ENCODE data around the gene BTAF1.

BTAF1 gene

GRCh38 chr10:91907033-91907594 lies 16.5 kb upstream of the BTAF1 start:
- H3K4me2 ChIP-seq (ENCODE audit: low read length), result peak overlapping the region; percentile 12; the same call in 1 of the 2 replicates
- H3K79me2 ChIP-seq (ENCODE audit: insufficient read depth, low read length), result no peaks in the 10 kb centered on the region
- no peak overlapping the region for H3K4me3 ChIP-seq (ENCODE audit: low read depth, low read length, poor library complexity, severe bottlenecking)
- H3K36me3 ChIP-seq (ENCODE audit: insufficient read depth, low read length), result no peaks in the 10 kb centered on the region
- H3F3A ChIP-seq (ENCODE audit: insufficient read depth, low read length), result no peaks in the 10 kb centered on the region
- no peaks in the 10 kb centered on the region for H3K9me2 ChIP-seq (ENCODE audit: low read depth, low read length)
- no peaks in the 10 kb centered on the region for H3K27me3 ChIP-seq (ENCODE audit: insufficient read depth, low read length)
- H3K9ac ChIP-seq (ENCODE audit: low read length), result no peak overlapping the region
- no peak for TF ChIP-seq CTCF (IDR thresholded peaks at IDR 0.05; ENCODE audit: low read length)
- no peak for TF ChIP-seq EZH2 (IDR thresholded peaks at IDR 0.05; ENCODE audit: borderline replicate concordance, low read length)
- no peak overlapping the region for H2AFZ ChIP-seq (ENCODE audit: low read length)
- no peaks in the 10 kb centered on the region for H3K9me3 ChIP-seq (ENCODE audit: low read length)
- H3K27ac ChIP-seq (ENCODE audit: low read depth, low read length, poor library complexity, severe bottlenecking), result no peak overlapping the region
- H4K20me1 ChIP-seq (ENCODE audit: insufficient read depth, low read length), result no peaks in the 10 kb centered on the region
- peaks cover 18% of the 10 kb centered on the region for H3K4me1 ChIP-seq (ENCODE audit: insufficient read depth, low read length, severe bottlenecking)

GRCh38 chr10:91907914-91908336 lies 15.6 kb upstream of the BTAF1 start:
- no peaks in the 10 kb centered on the region for H4K20me1 ChIP-seq (ENCODE audit: insufficient read depth, low read length)
- H3K4me2 ChIP-seq (ENCODE audit: low read length), result peak overlapping the region; percentile 93
- H3K9me2 ChIP-seq (ENCODE audit: low read depth, low read length), result no peaks in the 10 kb centered on the region
- no peaks in the 10 kb centered on the region for H3K79me2 ChIP-seq (ENCODE audit: insufficient read depth, low read length)
- no peak overlapping the region for H2AFZ ChIP-seq (ENCODE audit: low read length)
- peaks cover 18% of the 10 kb centered on the region for H3K4me1 ChIP-seq (ENCODE audit: insufficient read depth, low read length, severe bottlenecking)
- H3K27me3 ChIP-seq (ENCODE audit: insufficient read depth, low read length), result no peaks in the 10 kb centered on the region
- no peak overlapping the region for H3K27ac ChIP-seq (ENCODE audit: low read depth, low read length, poor library complexity, severe bottlenecking)
- H3K4me3 ChIP-seq (ENCODE audit: low read depth, low read length, poor library complexity, severe bottlenecking), result peak overlapping the region; percentile 73
- H3K9me3 ChIP-seq (ENCODE audit: low read length), result no peaks in the 10 kb centered on the region
- no peaks in the 10 kb centered on the region for H3F3A ChIP-seq (ENCODE audit: insufficient read depth, low read length)
- H3K9ac ChIP-seq (ENCODE audit: low read length), result peak overlapping the region; percentile 75
- no peaks in the 10 kb centered on the region for H3K36me3 ChIP-seq (ENCODE audit: insufficient read depth, low read length)
- TF ChIP-seq EZH2 (IDR thresholded peaks at IDR 0.05; ENCODE audit: borderline replicate concordance, low read length) (no peak), CTCF (IDR thresholded peaks at IDR 0.05; ENCODE audit: low read length) (no peak)

GRCh38 chr10:91908337-91909116 lies 15.0 kb upstream of the BTAF1 start:
- Histone ChIP-seq H3K27ac (ENCODE audit: low read depth, low read length, poor library complexity, severe bottlenecking) (no peak overlapping the region), H3K79me2 (ENCODE audit: insufficient read depth, low read length) (no peaks in the 10 kb centered on the region), H3K9me3 (ENCODE audit: low read length) (no peaks in the 10 kb centered on the region)

More at GRCh38 chr10:91908337-91909116, 15.0 kb upstream of the BTAF1 start:
- Histone ChIP-seq H3K4me1 (ENCODE audit: insufficient read depth, low read length, severe bottlenecking) (peaks cover 18% of the 10 kb centered on the region), H3K27me3 (ENCODE audit: insufficient read depth, low read length) (no peaks in the 10 kb centered on the region), H3K4me2 (ENCODE audit: low read length) (peak overlapping the region; percentile 93), H3K36me3 (ENCODE audit: insufficient read depth, low read length) (no peaks in the 10 kb centered on the region), H2AFZ (ENCODE audit: low read length) (peak overlapping the region; percentile 21; the same call in 1 of the 2 replicates), H3K4me3 (ENCODE audit: low read depth, low read length, poor library complexity, severe bottlenecking) (peak overlapping the region; percentile 73), H3K9ac (ENCODE audit: low read length) (peak overlapping the region; percentile 75), H3F3A (ENCODE audit: insufficient read depth, low read length) (no peaks in the 10 kb centered on the region), H4K20me1 (ENCODE audit: insufficient read depth, low read length) (no peaks in the 10 kb centered on the region), H3K9me2 (ENCODE audit: low read depth, low read length) (no peaks in the 10 kb centered on the region)
- peak; percentile 34; the same call in 1 of the 2 replicates for TF ChIP-seq CTCF (IDR thresholded peaks at IDR 0.05; ENCODE audit: low read length)
- no peak for TF ChIP-seq EZH2 (IDR thresholded peaks at IDR 0.05; ENCODE audit: borderline replicate concordance, low read length)

Measured in OCI-LY1 (cell line).